Mammary epithelial cell (primary cell): Measurements from ENCODE around the gene ADSS1.

Experiments
- CTCF ChIP-seq, 2 donors: IDR thresholded peaks in 1 of 2; conservative IDR thresholded peaks in 1 of 2; 2 replicates each; pipeline ENCODE4 v1.5.1; 2011 to 2012; ENCODE audit warnings: inconsistent platforms in 2 of 2, low read length in 2 of 2, mild to moderate bottlenecking in 2 of 2, control low read depth in 1 of 2, low read depth in 1 of 2; ENCODE audit not compliant: insufficient read depth in 1 of 2; ENCODE audit errors: extremely low read depth in 1 of 2
- EZH2 ChIP-seq: IDR thresholded peaks from 2 replicates; pipeline ENCODE4 v1.6.1; 2012; ENCODE audit warnings: low read length, inconsistent platforms, borderline replicate concordance

DNA sequence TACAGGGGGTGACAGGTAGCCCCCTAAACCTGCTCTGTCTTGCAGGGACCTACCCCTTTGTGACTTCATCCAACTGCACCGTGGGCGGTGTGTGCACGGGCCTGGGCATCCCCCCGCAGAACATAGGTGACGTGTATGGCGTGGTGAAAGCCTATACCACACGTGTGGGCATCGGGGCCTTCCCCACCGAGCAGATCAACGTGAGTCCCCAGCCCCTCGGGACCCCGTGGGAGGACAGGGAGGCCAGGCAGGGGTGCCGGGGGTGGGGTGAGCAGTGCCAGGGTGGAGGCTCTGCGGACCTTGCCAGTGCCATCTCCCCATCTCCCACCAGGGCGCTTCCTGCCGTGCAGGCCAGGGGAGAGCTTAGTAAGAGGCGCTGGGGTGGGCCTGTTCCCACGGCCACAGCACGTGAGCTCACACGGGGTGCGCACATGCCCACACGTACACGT lies 17.8 kb downstream of the ADSS1 start:
- TF ChIP-seq CTCF (conservative IDR thresholded peaks at IDR 0.05 in 1 of 2, IDR thresholded peaks at IDR 0.05 in 1 of 2; ENCODE audit: extremely low read depth in 1 of 2, insufficient read depth in 1 of 2, low read depth in 1 of 2, low read length in 2 of 2), result no peak
- no peak for TF ChIP-seq EZH2
